HepG2 (cell line): ENCODE data around the gene SP9. TPM values are rescaled to one million over a fixed set of nuclear protein-coding genes. Genes with fewer than 3 reads are reported as not detected.
A peak's percentile ranks its signal among the peaks of the same experiment; 100 is the strongest.

Source experiments
- ATAC-seq: fragments of 200-7000 bp; cut with Tn5 transposase; 3 replicates; pipeline ENCODE4 v1.9.1; 2020; ENCODE audit warnings: mild to moderate bottlenecking, moderate library complexity
- BruUV-seq: library from RNA; stranded (reverse); fragments of 400-500 nt; replicated peaks from 2 replicates; lab custom pipeline; 2021; lab: Mats Ljungman, UMichigan
- CTCF ChIA-PET: fragments of 300-600 bp; formaldehyde crosslinking; extraction: SDS; loops from one replicate; lab custom pipeline; 2021; ENCODE audit warnings: low total read pairs, inconsistent platforms, low intra/inter-chr PET ratio; lab: Yijun Ruan, JAX
- POLR2A ChIA-PET: fragments of 350-600 bp; sonication (Branson Sonifier 250); formaldehyde crosslinking; loops from one replicate; lab custom pipeline; 2020; ENCODE audit warnings: antibody characterized with exemption, inconsistent platforms; lab: Yijun Ruan, JAX
- DNase-seq: peaks from one replicate; pipeline ENCODE4 v3.0.0-alpha.2; 2015; ENCODE audit warnings: low spot score
- FAIRE-seq: peaks from 3 replicates; lab custom pipeline; 2011; peaks lifted over from hg19 to GRCh38; lab: Jason Lieb, UNC
- H2AFZ ChIP-seq: one replicate; pipeline ENCODE4 v1.6.1; 2011; ENCODE audit warnings: low read length, inconsistent platforms
- H3K27ac ChIP-seq: fragments of 300-600 bp; 3 replicates; pipeline ENCODE4 v1.8.0; 2011; ENCODE audit warnings: mixed run types, mild to moderate bottlenecking, mixed read lengths, low read length, inconsistent platforms; ENCODE audit not compliant: insufficient read depth; ENCODE audit errors: extremely low read length
- H3K27me3 ChIP-seq, 2 experiments: fragments of 200-600 bp in 1 of 2; 2 replicates in 1 of 2; 3 replicates in 1 of 2; pipeline versions ENCODE4 v1.6.0 to v1.8.0; 2011; ENCODE audit warnings: low read length in 2 of 2, mild to moderate bottlenecking in 2 of 2, moderate library complexity in 2 of 2, inconsistent platforms in 1 of 2; ENCODE audit not compliant: insufficient read depth in 2 of 2, control insufficient read depth in 1 of 2
- H3K36me3 ChIP-seq, 2 experiments: fragments of 200-600 bp in 1 of 2; replicated peaks in 1 of 2; 2 replicates in 1 of 2; 3 replicates in 1 of 2; pipeline versions ENCODE4 v1.5.1 to v1.8.0; 2011; ENCODE audit warnings: low read length in 2 of 2, inconsistent platforms in 1 of 2; ENCODE audit not compliant: insufficient read depth in 2 of 2, control insufficient read depth in 1 of 2
- H3K4me1 ChIP-seq: 2 replicates; pipeline ENCODE4 v1.5.1; 2012; ENCODE audit warnings: low read length, inconsistent platforms; ENCODE audit not compliant: insufficient read depth
- H3K4me2 ChIP-seq: 2 replicates; pipeline ENCODE4 v1.6.0; 2011; ENCODE audit warnings: low read depth, low read length, inconsistent platforms
- H3K4me3 ChIP-seq, 3 experiments: fragments of 200-600 bp in 1 of 3; sonication (generic), shearing (Covaris generic) in 1 of 3; replicated peaks in 1 of 3; 2 replicates each; pipeline ENCODE4 v1.5.1; 2011 to 2016; ENCODE audit warnings: low read length in 3 of 3, inconsistent platforms in 2 of 3, low read depth in 2 of 3, mild to moderate bottlenecking in 2 of 3, control low read depth in 1 of 3, mixed read lengths in 1 of 3; ENCODE audit not compliant: insufficient read depth in 1 of 3
- H3K79me2 ChIP-seq: one replicate; pipeline ENCODE4 v1.6.1; 2011; ENCODE audit warnings: low read length, inconsistent platforms; ENCODE audit not compliant: insufficient read depth
- H3K9ac ChIP-seq: 2 replicates; pipeline ENCODE4 v1.6.0; 2011; ENCODE audit warnings: mild to moderate bottlenecking, low read depth, low read length, inconsistent platforms; ENCODE audit not compliant: insufficient read depth
- H3K9me3 ChIP-seq: 2 replicates; pipeline ENCODE4 v1.5.1; 2012; ENCODE audit warnings: mild to moderate bottlenecking, low read length
- H4K20me1 ChIP-seq: 2 replicates; pipeline ENCODE4 v1.6.0; 2011; ENCODE audit warnings: inconsistent platforms, mild to moderate bottlenecking, low read length, moderate library complexity; ENCODE audit not compliant: insufficient read depth
- JUND ChIP-seq: sonication (generic); formaldehyde crosslinking; IDR thresholded peaks from 2 replicates; pipeline ENCODE4 v1.8.0; 2022; ENCODE audit warnings: mild to moderate bottlenecking, missing genetic modification reagents
- NCOA1 ChIP-seq: sonication (generic); formaldehyde crosslinking; IDR thresholded peaks from 2 replicates; pipeline ENCODE4 v1.9.0; 2021; ENCODE audit warnings: missing genetic modification reagents
- SAP130 ChIP-seq: IDR thresholded peaks from 2 replicates; pipeline ENCODE4 v1.6.1; 2016; ENCODE audit warnings: low read depth
- SP4 ChIP-seq: sonication (generic); formaldehyde crosslinking; IDR thresholded peaks from 2 replicates; pipeline ENCODE4 v1.8.1; 2023; ENCODE audit warnings: mild to moderate bottlenecking, missing genetic modification reagents
- STAT5B ChIP-seq: sonication (generic); formaldehyde crosslinking; IDR thresholded peaks from 2 replicates; pipeline ENCODE4 v1.4.0; 2020; ENCODE audit warnings: missing genetic modification reagents
- ZNF598 ChIP-seq: sonication (generic); formaldehyde crosslinking; IDR thresholded peaks from 2 replicates; pipeline ENCODE4 v1.5.1; 2020; ENCODE audit warnings: mild to moderate bottlenecking, missing genetic modification reagents, borderline replicate concordance
- ZNF619 ChIP-seq: sonication (generic); formaldehyde crosslinking; IDR thresholded peaks from 2 replicates; pipeline ENCODE4 v1.4.0; 2020; ENCODE audit warnings: mild to moderate bottlenecking, missing genetic modification reagents
- ZNF775 ChIP-seq: sonication (generic); formaldehyde crosslinking; IDR thresholded peaks from 2 replicates; pipeline ENCODE4 v1.4.0; 2020; ENCODE audit warnings: missing genetic modification reagents, mild to moderate bottlenecking, moderate library complexity, borderline replicate concordance
- ZNF850 ChIP-seq: sonication (generic); formaldehyde crosslinking; conservative IDR thresholded peaks from 2 replicates; pipeline ENCODE4 v1.9.0; 2021; ENCODE audit warnings: mild to moderate bottlenecking, missing genetic modification reagents
- ZZZ3 ChIP-seq: sonication (generic); formaldehyde crosslinking; IDR thresholded peaks from 2 replicates; pipeline ENCODE4 v1.4.0; 2020; ENCODE audit warnings: missing genetic modification reagents, mild to moderate bottlenecking, borderline replicate concordance
- WGBS: methylation state at CpG from one replicate; pipeline ENCODE4 v1.1.6; 2017; ENCODE audit warnings: low lambda C conversion rate; 5-methylcytosine and 5-hydroxymethylcytosine counted together
- in situ Hi-C: cut with HindIII; loops from 2 replicates; pipeline ENCODE4 v1.10.0; 2017; ENCODE audit warnings: low pct_unique_long_range_greater_than_20kb; ENCODE audit not compliant: extremely low pct_ligation_motif_present
- intact Hi-C: fragments of 100-400 bp; cut with micrococcal nuclease; formaldehyde crosslinking; loops from one replicate; pipeline ENCODE4 v1.10.0; 2022; ENCODE audit not compliant: unreplicated experiment
- polyA plus RNA-seq, 8 experiments: library from polyadenylated mRNA; depleted of rRNA in 3 of 8; stranded (reverse) in 7 of 8; unstranded in 1 of 8; fragments of >200 nt; fragmentation: Illumina TruSeq in 4 of 8; extraction: Trizol in 4 of 8; gene quantifications; 2 replicates each; pipeline versions ENCODE4 v1.2.1 to v1.2.3, GENCODE V29; 2011 to 2016; ENCODE audit warnings: low read depth in 4 of 8, missing spikeins in 1 of 8, mixed read lengths in 1 of 8; ENCODE audit not compliant: insufficient read depth in 1 of 8
- total RNA-seq, 5 experiments: library from RNA; depleted of rRNA; stranded (reverse); fragments of >200 nt; fragmentation: Illumina TruSeq; extraction: Trizol; gene quantifications; 2 replicates each; pipeline ENCODE4 v1.2.3, GENCODE V29; 2016; ENCODE audit warnings: low read depth in 1 of 5
- TF ChIP-seq, protein P1 (sequence below): sonication (generic); formaldehyde crosslinking; conservative IDR thresholded peaks from 2 replicates; pipeline ENCODE4 v1.4.0; 2020; ENCODE audit warnings: missing genetic modification reagents
- TF ChIP-seq, protein P2 (sequence below): sonication (generic); formaldehyde crosslinking; IDR thresholded peaks from 2 replicates; pipeline ENCODE4 v1.9.0; 2021; ENCODE audit warnings: mild to moderate bottlenecking, missing genetic modification reagents

Gene SP9
- total and polyA plus RNA-seq, 2 of the 13 experiments (the other 11 are each of a cell fraction or from before 2014, with no cell fraction given) = not detected

DNA sequence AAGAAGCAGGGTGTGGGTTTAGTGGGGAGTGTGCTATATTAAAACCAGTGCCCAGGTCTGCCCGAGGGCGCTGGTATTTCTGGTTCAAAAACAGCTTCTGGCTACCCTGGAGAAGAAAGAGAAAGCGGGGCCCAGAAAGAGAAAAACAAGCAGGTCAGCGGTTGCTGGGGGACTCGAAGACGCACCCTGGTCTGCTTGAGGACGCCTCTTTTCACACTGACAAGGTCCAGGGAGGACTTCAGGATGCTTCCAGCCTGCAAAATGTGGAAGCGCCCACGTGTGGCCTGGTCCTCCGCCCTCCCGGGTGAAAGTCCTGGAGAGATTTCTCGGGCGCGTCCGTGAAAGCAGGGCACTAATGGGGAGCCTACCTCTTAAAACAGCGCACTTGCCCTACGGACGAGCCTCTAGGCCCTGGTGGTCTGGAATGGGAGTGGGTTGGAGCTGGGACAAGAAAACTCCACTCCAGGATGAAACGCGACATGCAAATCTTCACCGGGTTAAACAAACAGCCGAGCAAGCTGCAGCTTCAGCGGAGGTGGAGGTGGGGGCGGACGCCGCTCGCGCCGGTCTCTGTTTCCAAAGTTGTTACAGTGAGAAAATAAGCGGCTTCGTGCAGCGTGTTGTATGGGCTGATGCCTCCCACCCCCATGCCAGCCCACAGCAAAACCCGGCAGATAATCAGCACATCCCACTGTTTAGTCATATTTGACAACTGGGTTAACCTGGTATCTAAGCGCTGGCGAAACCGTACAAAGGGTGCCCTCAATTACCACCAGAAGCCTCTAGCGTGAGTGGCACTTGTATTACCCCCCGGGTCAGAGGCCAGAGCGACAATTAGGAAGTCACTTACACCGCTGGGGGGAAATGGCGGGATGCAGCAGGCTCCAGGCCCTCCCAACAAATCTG is 1.1 kb upstream of the SP9 start (continued):
- TF ChIP-seq ZZZ3 (CRISPR knock-in tag) (0 out of 2 replicates have a peak, but pooled peaks have one; percentile 30), SAP130 (CRISPR knock-in tag) (0 out of 2 replicates have a peak, but pooled peaks have one; percentile 30), JUND (CRISPR knock-in tag) (0 out of 2 replicates have a peak, but pooled peaks have one; percentile 11), SP4 (CRISPR knock-in tag) (0 out of 2 replicates have a peak, but pooled peaks have one; percentile 39), ZNF598 (CRISPR knock-in tag) (0 out of 2 replicates have a peak, but pooled peaks have one; percentile 0)
- TF ChIP-seq, protein P1, sequence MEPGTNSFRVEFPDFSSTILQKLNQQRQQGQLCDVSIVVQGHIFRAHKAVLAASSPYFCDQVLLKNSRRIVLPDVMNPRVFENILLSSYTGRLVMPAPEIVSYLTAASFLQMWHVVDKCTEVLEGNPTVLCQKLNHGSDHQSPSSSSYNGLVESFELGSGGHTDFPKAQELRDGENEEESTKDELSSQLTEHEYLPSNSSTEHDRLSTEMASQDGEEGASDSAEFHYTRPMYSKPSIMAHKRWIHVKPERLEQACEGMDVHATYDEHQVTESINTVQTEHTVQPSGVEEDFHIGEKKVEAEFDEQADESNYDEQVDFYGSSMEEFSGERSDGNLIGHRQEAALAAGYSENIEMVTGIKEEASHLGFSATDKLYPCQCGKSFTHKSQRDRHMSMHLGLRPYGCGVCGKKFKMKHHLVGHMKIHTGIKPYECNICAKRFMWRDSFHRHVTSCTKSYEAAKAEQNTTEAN (CRISPR knock-in tag) = no peak

DNA sequence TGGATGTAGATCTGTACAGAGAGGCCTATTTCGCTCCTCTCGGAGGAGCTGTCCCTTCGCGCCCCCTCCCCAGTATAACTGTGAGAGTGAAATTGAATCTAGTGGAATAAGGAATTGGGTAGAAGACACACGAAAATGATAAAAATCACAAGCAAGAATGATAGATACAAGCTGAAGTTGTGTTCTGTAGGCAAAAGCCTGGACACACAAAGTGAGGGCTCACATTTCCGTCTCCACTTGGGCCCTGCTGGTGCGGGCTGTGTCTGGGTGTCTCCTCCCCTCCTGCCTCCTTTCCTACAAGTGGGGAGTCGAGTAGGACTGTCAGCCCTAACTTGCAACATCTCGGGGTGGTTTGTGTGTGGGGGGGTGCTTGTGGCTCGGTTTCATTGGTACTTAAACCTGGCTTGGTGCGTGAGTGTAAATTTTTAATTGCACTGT is 457 bp upstream of the SP9 start:
- no peak overlapping the region for H2AFZ ChIP-seq
- intact Hi-C loops = loop anchor here (5.0 kb wide), 1 partner anchor 87 kb away; the partner anchor contains the start of gene OLA1
- TF ChIP-seq, protein P2, sequence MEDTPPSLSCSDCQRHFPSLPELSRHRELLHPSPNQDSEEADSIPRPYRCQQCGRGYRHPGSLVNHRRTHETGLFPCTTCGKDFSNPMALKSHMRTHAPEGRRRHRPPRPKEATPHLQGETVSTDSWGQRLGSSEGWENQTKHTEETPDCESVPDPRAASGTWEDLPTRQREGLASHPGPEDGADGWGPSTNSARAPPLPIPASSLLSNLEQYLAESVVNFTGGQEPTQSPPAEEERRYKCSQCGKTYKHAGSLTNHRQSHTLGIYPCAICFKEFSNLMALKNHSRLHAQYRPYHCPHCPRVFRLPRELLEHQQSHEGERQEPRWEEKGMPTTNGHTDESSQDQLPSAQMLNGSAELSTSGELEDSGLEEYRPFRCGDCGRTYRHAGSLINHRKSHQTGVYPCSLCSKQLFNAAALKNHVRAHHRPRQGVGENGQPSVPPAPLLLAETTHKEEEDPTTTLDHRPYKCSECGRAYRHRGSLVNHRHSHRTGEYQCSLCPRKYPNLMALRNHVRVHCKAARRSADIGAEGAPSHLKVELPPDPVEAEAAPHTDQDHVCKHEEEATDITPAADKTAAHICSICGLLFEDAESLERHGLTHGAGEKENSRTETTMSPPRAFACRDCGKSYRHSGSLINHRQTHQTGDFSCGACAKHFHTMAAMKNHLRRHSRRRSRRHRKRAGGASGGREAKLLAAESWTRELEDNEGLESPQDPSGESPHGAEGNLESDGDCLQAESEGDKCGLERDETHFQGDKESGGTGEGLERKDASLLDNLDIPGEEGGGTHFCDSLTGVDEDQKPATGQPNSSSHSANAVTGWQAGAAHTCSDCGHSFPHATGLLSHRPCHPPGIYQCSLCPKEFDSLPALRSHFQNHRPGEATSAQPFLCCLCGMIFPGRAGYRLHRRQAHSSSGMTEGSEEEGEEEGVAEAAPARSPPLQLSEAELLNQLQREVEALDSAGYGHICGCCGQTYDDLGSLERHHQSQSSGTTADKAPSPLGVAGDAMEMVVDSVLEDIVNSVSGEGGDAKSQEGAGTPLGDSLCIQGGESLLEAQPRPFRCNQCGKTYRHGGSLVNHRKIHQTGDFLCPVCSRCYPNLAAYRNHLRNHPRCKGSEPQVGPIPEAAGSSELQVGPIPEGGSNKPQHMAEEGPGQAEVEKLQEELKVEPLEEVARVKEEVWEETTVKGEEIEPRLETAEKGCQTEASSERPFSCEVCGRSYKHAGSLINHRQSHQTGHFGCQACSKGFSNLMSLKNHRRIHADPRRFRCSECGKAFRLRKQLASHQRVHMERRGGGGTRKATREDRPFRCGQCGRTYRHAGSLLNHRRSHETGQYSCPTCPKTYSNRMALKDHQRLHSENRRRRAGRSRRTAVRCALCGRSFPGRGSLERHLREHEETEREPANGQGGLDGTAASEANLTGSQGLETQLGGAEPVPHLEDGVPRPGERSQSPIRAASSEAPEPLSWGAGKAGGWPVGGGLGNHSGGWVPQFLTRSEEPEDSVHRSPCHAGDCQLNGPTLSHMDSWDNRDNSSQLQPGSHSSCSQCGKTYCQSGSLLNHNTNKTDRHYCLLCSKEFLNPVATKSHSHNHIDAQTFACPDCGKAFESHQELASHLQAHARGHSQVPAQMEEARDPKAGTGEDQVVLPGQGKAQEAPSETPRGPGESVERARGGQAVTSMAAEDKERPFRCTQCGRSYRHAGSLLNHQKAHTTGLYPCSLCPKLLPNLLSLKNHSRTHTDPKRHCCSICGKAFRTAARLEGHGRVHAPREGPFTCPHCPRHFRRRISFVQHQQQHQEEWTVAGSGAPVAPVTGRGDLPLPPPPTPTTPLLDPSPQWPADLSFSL (CRISPR knock-in tag) = 0 out of 2 replicates have a peak, but pooled peaks have one; percentile 18
- TF ChIP-seq ZNF619 (no peak), ZNF775 (CRISPR knock-in tag) (no peak), STAT5B (CRISPR knock-in tag) (no peak), NCOA1 (CRISPR knock-in tag) (0 out of 2 replicates have a peak, but pooled peaks have one; percentile 11), ZNF850 (no peak)
- ATAC-seq = peak; percentile 26
- DNase-seq = no peak
- ChIA-PET CTCF (no interaction called here), POLR2A (interaction anchor here (0.6 to 1.2 kb wide), 2 partner anchors 61 to 84 kb away, joined by 3 read pairs; partner anchors contain the start of gene SCRN3)
- H3K4me2 ChIP-seq = peak overlapping the region; percentile 98
- peaks cover 50% of the 10 kb centered on the region for H3K4me1 ChIP-seq
- no TSS peak for BruUV-seq
- peaks cover 18 to 89% of the 10 kb centered on the region in 2 experiments for H3K27me3 ChIP-seq
- in situ Hi-C loops = loop anchor here (5.0 kb wide), 1 partner anchor 87 kb away; the partner anchor contains the start of gene OLA1
- H3K36me3 ChIP-seq = no peaks in the 10 kb centered on the region
- H3K4me3 ChIP-seq = peak overlapping the region; percentile 35 to 72 (median 63)
- 27% methylated on average over 11 of the region's 11 CpGs for WGBS
- H3K27ac ChIP-seq = no peak overlapping the region
- H4K20me1 ChIP-seq = peaks cover 3% of the 10 kb centered on the region; the same call in 1 of the 2 replicates
- no peaks in the 10 kb centered on the region for H3K79me2 ChIP-seq
- FAIRE-seq = no peak
- no peak overlapping the region for H3K9ac ChIP-seq
- H3K9me3 ChIP-seq = no peaks in the 10 kb centered on the region
